ENCODE results near the gene EDN1.
A peak's percentile ranks its signal among the peaks of the same experiment; 100 is the strongest.

The EDN1 gene

DNA sequence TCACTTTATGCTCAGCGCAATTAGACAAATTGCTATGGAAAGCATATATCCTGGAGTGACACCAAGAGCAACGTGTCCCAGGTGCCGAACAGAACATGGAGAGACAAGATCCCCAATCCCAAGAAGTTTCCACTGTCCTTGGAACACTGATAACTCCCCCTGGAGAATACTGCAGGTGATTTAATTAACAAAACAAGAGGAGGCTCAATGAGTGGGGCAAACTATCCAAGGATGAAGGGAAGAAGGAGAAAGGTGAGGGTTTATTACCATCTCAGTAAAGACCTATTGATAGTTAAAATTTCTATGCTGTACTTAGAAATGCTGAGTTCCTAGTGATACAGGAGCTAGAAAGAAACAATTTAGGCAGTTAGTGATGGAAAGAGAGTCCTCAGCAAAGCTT is 35.7 kb downstream of the EDN1 start:
- Histone ChIP-seq H3K27me3 (no peaks in the 10 kb centered on the region), H3K27ac (no peak overlapping the region), H3K4me3 (no peak overlapping the region), H3K36me3 (no peaks in the 10 kb centered on the region), H3K9me3 (no peaks in the 10 kb centered on the region), H3K4me1 (peaks cover 0 to 3% (median under 1%) of the 10 kb centered on the region in 4 donors)
- TF ChIP-seq, protein P1, sequence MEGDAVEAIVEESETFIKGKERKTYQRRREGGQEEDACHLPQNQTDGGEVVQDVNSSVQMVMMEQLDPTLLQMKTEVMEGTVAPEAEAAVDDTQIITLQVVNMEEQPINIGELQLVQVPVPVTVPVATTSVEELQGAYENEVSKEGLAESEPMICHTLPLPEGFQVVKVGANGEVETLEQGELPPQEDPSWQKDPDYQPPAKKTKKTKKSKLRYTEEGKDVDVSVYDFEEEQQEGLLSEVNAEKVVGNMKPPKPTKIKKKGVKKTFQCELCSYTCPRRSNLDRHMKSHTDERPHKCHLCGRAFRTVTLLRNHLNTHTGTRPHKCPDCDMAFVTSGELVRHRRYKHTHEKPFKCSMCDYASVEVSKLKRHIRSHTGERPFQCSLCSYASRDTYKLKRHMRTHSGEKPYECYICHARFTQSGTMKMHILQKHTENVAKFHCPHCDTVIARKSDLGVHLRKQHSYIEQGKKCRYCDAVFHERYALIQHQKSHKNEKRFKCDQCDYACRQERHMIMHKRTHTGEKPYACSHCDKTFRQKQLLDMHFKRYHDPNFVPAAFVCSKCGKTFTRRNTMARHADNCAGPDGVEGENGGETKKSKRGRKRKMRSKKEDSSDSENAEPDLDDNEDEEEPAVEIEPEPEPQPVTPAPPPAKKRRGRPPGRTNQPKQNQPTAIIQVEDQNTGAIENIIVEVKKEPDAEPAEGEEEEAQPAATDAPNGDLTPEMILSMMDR (IDR thresholded peaks at IDR 0.05) = no peak
- no peak for DNase-seq
- intact Hi-C loops (cut with DNase I; ENCODE audit: low total_unique reads) = no loop called here

DNA sequence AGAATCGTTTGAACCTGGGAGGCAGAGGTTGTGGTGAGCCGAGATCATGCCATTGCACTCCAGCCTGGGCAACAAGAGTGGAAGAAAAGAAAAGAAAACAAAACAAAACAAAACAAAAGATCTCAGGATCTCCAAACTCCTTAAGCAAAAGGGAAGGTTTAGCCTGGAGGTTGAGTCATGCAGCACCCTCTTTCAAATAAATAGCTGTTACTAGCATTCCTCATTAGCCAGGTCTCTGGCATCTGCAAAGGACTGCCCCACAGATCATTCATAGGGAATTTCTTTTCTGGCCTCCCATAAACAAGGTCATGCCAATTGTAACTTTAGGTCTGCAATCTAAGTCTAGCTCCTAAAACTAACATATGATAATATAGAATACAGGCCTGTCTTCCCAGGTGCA is 37.2 kb downstream of the EDN1 start:
- TF ChIP-seq, protein P1 (IDR thresholded peaks at IDR 0.05) = no peak

DNA sequence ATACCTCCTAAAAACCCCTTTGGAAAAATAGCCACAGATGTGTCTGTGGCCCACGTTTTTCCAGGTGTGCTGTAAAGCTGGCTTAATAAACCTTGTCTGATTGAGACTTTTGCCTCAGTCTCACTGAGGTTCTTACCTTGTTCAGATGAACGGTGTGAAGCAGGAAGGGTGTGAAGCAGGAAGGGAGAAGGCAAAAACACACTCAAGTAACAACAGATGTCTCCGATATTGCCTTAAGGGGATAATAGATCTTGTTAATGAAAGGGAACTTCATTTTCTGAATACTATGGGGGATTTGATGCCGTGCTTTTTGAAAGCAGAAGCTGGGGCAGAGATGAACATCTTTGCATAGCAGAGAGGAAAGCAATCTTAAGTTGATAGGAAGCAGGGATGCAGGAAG is 37.8 kb downstream of the EDN1 start:
- no peaks in the 10 kb centered on the region for H3K27me3 ChIP-seq
- no peaks in the 10 kb centered on the region for H3K9me3 ChIP-seq
- DNase-seq = no peak
- H3K4me3 ChIP-seq = no peak overlapping the region
- intact Hi-C loops (cut with DNase I; ENCODE audit: low total_unique reads) = no loop called here
- H3K36me3 ChIP-seq = no peaks in the 10 kb centered on the region
- H3K27ac ChIP-seq = no peak overlapping the region
- peaks cover 0 to 20% (median 13%) of the 10 kb centered on the region in 4 donors for H3K4me1 ChIP-seq
- TF ChIP-seq, protein P1 (IDR thresholded peaks at IDR 0.05) = no peak

More for the DNA sequence above, 37.2 kb downstream of the EDN1 start:
- H3K27me3 ChIP-seq = no peaks in the 10 kb centered on the region
- DNase-seq = no peak
- no peak overlapping the region for H3K27ac ChIP-seq
- H3K4me1 ChIP-seq = peaks cover 0 to 18% (median 12%) of the 10 kb centered on the region in 4 donors
- H3K9me3 ChIP-seq = no peaks in the 10 kb centered on the region
- H3K36me3 ChIP-seq = no peaks in the 10 kb centered on the region
- intact Hi-C loops (cut with DNase I; ENCODE audit: low total_unique reads) = no loop called here
- no peak overlapping the region for H3K4me3 ChIP-seq

DNA sequence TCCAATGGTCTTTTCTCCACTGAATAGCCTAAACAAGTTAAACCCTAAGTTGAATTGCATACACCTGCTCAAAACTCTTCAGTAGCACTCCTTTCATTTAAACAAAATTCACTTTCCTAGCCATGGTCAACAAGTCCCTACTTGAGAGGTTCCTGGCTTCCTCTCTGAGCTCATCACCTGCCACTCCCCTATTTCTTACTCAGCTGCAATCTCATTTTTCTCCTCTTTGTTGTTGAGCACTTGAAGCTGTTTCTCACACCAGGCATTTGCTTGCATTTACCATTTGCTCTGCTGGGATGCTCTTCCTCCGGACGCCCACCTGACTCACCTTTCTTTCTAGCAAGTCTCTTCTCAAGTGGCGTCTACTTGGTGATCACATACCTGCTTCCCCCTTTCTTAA is 38.5 kb downstream of the EDN1 start:
- no peaks in the 10 kb centered on the region for H3K36me3 ChIP-seq
- no peaks in the 10 kb centered on the region for H3K27me3 ChIP-seq
- no peaks in the 10 kb centered on the region for H3K9me3 ChIP-seq
- TF ChIP-seq, protein P1 (IDR thresholded peaks at IDR 0.05) = no peak
- no peak overlapping the region for H3K27ac ChIP-seq
- no peak for DNase-seq
- H3K4me1 ChIP-seq = peaks cover 0 to 20% (median 13%) of the 10 kb centered on the region in 4 donors
- intact Hi-C loops (cut with DNase I; ENCODE audit: low total_unique reads) = no loop called here
- no peak overlapping the region for H3K4me3 ChIP-seq

DNA sequence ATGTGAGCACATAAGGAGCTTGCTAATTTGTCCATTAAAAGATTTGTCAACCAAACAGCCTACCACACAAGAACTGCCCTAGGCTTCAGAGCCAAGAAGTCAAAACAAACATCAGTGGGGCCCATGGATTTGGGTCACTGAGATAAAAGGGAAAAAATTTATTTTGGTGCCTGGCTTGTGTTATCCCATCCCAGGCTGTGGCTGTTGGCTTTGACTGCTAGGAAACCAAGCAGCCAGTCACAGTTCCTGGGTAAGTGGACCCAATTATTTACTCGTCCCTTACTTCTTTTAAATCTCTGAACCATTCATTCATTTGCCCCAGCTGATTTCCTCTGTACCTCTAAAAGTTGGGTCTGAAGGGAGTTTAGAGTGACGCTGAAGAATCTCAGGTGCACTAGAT is 41.3 kb downstream of the EDN1 start:
- Histone ChIP-seq H3K36me3 (no peaks in the 10 kb centered on the region), H3K4me1 (peaks cover 0 to 20% (median 13%) of the 10 kb centered on the region in 4 donors), H3K4me3 (no peak overlapping the region), H3K27me3 (no peaks in the 10 kb centered on the region), H3K27ac (peak overlapping the region; percentile 39 to 56), H3K9me3 (no peaks in the 10 kb centered on the region)
- TF ChIP-seq, protein P1 (IDR thresholded peaks at IDR 0.05) = no peak
- no peak for DNase-seq
- intact Hi-C loops (cut with DNase I; ENCODE audit: low total_unique reads) = no loop called here
